H9 (cell line): Measurements from ENCODE around the gene TXNRD1. TPM values are rescaled to one million over a fixed set of nuclear protein-coding genes. Genes with fewer than 3 reads are reported as not detected.

Experiments
- DNase-seq: peaks from one replicate; pipeline ENCODE4 v3.0.0-alpha.2; 2017
- H2AFZ ChIP-seq: one replicate; pipeline ENCODE4 v1.6.1; 2013; ENCODE audit warnings: mild to moderate bottlenecking, low read length, control low read depth, moderate library complexity
- H2AK5ac ChIP-seq: 2 replicates; pipeline ENCODE4 v1.6.1; 2013; ENCODE audit warnings: low read length, control low read depth, mixed read lengths; ENCODE audit not compliant: insufficient read length
- H2BK120ac ChIP-seq: one replicate; pipeline ENCODE4 v1.6.1; 2013; ENCODE audit warnings: low read depth, mild to moderate bottlenecking, low read length, control low read depth, inconsistent platforms; ENCODE audit not compliant: poor library complexity, severe bottlenecking
- H2BK12ac ChIP-seq: 2 replicates; pipeline ENCODE4 v1.6.1; 2013; ENCODE audit warnings: low read length, control low read depth, mixed read lengths, low read depth; ENCODE audit not compliant: insufficient read length
- H2BK15ac ChIP-seq: 2 replicates; pipeline ENCODE4 v1.6.1; 2013; ENCODE audit warnings: low read depth, low read length, control low read depth
- H2BK20ac ChIP-seq: one replicate; pipeline ENCODE4 v1.6.1; 2013; ENCODE audit warnings: low read depth, mild to moderate bottlenecking, low read length, control low read depth, inconsistent platforms; ENCODE audit not compliant: poor library complexity, severe bottlenecking
- H2BK5ac ChIP-seq: 2 replicates; pipeline ENCODE4 v1.6.1; 2013; ENCODE audit warnings: low read length, control low read depth, mixed read lengths; ENCODE audit not compliant: insufficient read length
- H3K14ac ChIP-seq: 2 replicates; pipeline ENCODE4 v1.6.1; 2013; ENCODE audit warnings: low read length, control low read depth; ENCODE audit not compliant: insufficient read depth
- H3K18ac ChIP-seq: 2 replicates; pipeline ENCODE4 v1.6.1; 2013; ENCODE audit warnings: low read depth, mild to moderate bottlenecking, mixed read lengths, low read length, control low read depth; ENCODE audit not compliant: insufficient read length
- H3K23ac ChIP-seq: 2 replicates; pipeline ENCODE4 v1.6.1; 2013; ENCODE audit warnings: low read length, control low read depth, mixed read lengths, low read depth; ENCODE audit not compliant: insufficient read length
- H3K23me2 ChIP-seq: 2 replicates; pipeline ENCODE4 v1.6.1; 2013; ENCODE audit warnings: low read depth, mild to moderate bottlenecking, mixed read lengths, low read length, control low read depth; ENCODE audit not compliant: insufficient read length, poor library complexity, severe bottlenecking
- H3K27ac ChIP-seq: 2 replicates; pipeline ENCODE4 v1.5.1; 2013; ENCODE audit warnings: low read length, control low read depth, mixed read lengths, low read depth; ENCODE audit not compliant: insufficient read length
- H3K27me3 ChIP-seq: 2 replicates; pipeline ENCODE4 v1.6.1; 2013; ENCODE audit warnings: low read length, control low read depth, inconsistent platforms; ENCODE audit not compliant: insufficient read depth
- H3K4ac ChIP-seq: 2 replicates; pipeline ENCODE4 v1.6.1; 2013; ENCODE audit warnings: low read depth, mild to moderate bottlenecking, control low read depth, inconsistent platforms, low read length, moderate library complexity
- H3K4me1 ChIP-seq: 2 replicates; pipeline ENCODE4 v1.6.1; 2013; ENCODE audit warnings: low read length, control low read depth, inconsistent platforms; ENCODE audit not compliant: insufficient read depth
- H3K4me2 ChIP-seq: 2 replicates; pipeline ENCODE4 v1.6.1; 2013; ENCODE audit warnings: low read length, control low read depth, mixed read lengths; ENCODE audit not compliant: insufficient read length, insufficient read depth
- H3K56ac ChIP-seq: 2 replicates; pipeline ENCODE4 v1.6.1; 2013; ENCODE audit warnings: low read depth, mild to moderate bottlenecking, mixed read lengths, low read length, control low read depth; ENCODE audit not compliant: insufficient read length
- H3K79me1 ChIP-seq: 2 replicates; pipeline ENCODE4 v1.6.1; 2013; ENCODE audit warnings: low read depth, mild to moderate bottlenecking, moderate library complexity, low read length, control low read depth, inconsistent platforms; ENCODE audit not compliant: insufficient read depth, poor library complexity, severe bottlenecking
- H3K79me2 ChIP-seq: 2 replicates; pipeline ENCODE4 v1.6.1; 2013; ENCODE audit warnings: low read length, control low read depth, inconsistent platforms; ENCODE audit not compliant: insufficient read depth
- H3K9ac ChIP-seq: 2 replicates; pipeline ENCODE4 v1.6.1; 2013; ENCODE audit warnings: low read length, control low read depth, mixed read lengths; ENCODE audit not compliant: insufficient read length; ENCODE audit errors: extremely low read depth
- H3K9me3 ChIP-seq: one replicate; pipeline ENCODE4 v1.6.1; 2013; ENCODE audit warnings: low read depth, low read length, inconsistent platforms; ENCODE audit not compliant: control insufficient read depth
- H3T11ph ChIP-seq: one replicate; pipeline ENCODE4 v1.6.1; 2013; ENCODE audit warnings: mild to moderate bottlenecking, low read length, control low read depth, inconsistent platforms
- H4K20me1 ChIP-seq: one replicate; pipeline ENCODE4 v1.6.1; 2013; ENCODE audit not compliant: control insufficient read depth, insufficient read length, insufficient read depth
- H4K5ac ChIP-seq: 2 replicates; pipeline ENCODE4 v1.6.1; 2013; ENCODE audit warnings: low read depth, mild to moderate bottlenecking, mixed read lengths, low read length, control low read depth; ENCODE audit not compliant: insufficient read length
- H4K8ac ChIP-seq: replicated peaks from 2 replicates; pipeline ENCODE4 v1.6.1; 2013; ENCODE audit warnings: low read length, control low read depth, mixed read lengths, low read depth; ENCODE audit not compliant: insufficient read length
- H4K91ac ChIP-seq: 2 replicates; pipeline ENCODE4 v1.6.1; 2013; ENCODE audit warnings: low read depth, mild to moderate bottlenecking, moderate library complexity, mixed read lengths, low read length, control low read depth; ENCODE audit not compliant: insufficient read length
- H3K27ac Mint-ChIP-seq, 3 experiments: 2 replicates in 2 of 3; 3 replicates in 1 of 3; pipeline ENCODE4 v1.8.0; 2020 to 2021; ENCODE audit warnings: mixed read lengths in 3 of 3, mild to moderate bottlenecking in 1 of 3, moderate library complexity in 1 of 3
- H3K27me3 Mint-ChIP-seq: 2 replicates; pipeline ENCODE4 v1.8.0; 2021; ENCODE audit warnings: low read depth, mild to moderate bottlenecking, moderate library complexity, mixed read lengths
- H3K36me3 Mint-ChIP-seq, 3 experiments: 2 replicates in 2 of 3; 3 replicates in 1 of 3; pipeline ENCODE4 v1.8.0; 2020 to 2021; ENCODE audit warnings: low read depth in 3 of 3, mixed read lengths in 3 of 3; ENCODE audit not compliant: insufficient read depth in 1 of 3
- H3K4me1 Mint-ChIP-seq, 2 experiments: 2 replicates each; pipeline ENCODE4 v1.8.0; 2020; ENCODE audit warnings: mixed read lengths in 2 of 2
- H3K4me3 Mint-ChIP-seq, 2 experiments: 2 replicates in 1 of 2; 3 replicates in 1 of 2; pipeline ENCODE4 v1.8.0; 2020 to 2021; ENCODE audit warnings: mild to moderate bottlenecking in 2 of 2, mixed read lengths in 2 of 2, moderate library complexity in 1 of 2
- H3K9me3 Mint-ChIP-seq, 2 experiments: 2 replicates in 1 of 2; 3 replicates in 1 of 2; pipeline ENCODE4 v1.8.0; 2020; ENCODE audit warnings: mild to moderate bottlenecking in 2 of 2, mixed read lengths in 2 of 2, moderate library complexity in 1 of 2
- CTCF ChIP-seq: fragments of 200-600 bp; sonication (generic); conservative IDR thresholded peaks from 3 replicates; pipeline ENCODE4 v1.8.0; 2021; ENCODE audit warnings: antibody characterized with exemption, mild to moderate bottlenecking
- total RNA-seq: library from RNA; stranded (reverse); gene quantifications from 2 replicates; pipeline ENCODE4 v1.2.1, GENCODE V29; 2021

TXNRD1 gene
- total RNA-seq, 1 experiment from 2014 or later, result 100 TPM

GRCh38 chr12:104307655-104308000, 92.0 kb downstream of the TXNRD1 start:
- H3K9ac ChIP-seq, result no peak overlapping the region
- H4K20me1 ChIP-seq, result no peaks in the 10 kb centered on the region
- no peak overlapping the region for H2BK12ac ChIP-seq
- H3K4me2 ChIP-seq, result no peak overlapping the region
- H3K23me2 ChIP-seq, result peaks cover 3% of the 10 kb centered on the region
- no peak overlapping the region for H2AFZ ChIP-seq
- H4K5ac ChIP-seq, result no peak overlapping the region
- H3K36me3 Mint-ChIP-seq, result peaks cover 21 to 46% (median 35%) of the 10 kb centered on the region in 3 experiments
- no peak overlapping the region for H4K91ac ChIP-seq
- H3K56ac ChIP-seq, result no peak overlapping the region
- H3K27me3 ChIP-seq, result no peaks in the 10 kb centered on the region
- no peak overlapping the region for H2AK5ac ChIP-seq
- no peak overlapping the region for H2BK15ac ChIP-seq
- no peak overlapping the region for H3K18ac ChIP-seq
- peaks cover 39 to 40% of the 10 kb centered on the region in 2 experiments for H3K4me1 Mint-ChIP-seq
- H3K9me3 ChIP-seq, result no peaks in the 10 kb centered on the region
- no peak overlapping the region for H3K14ac ChIP-seq
- DNase-seq, result no peak
- H3K79me2 ChIP-seq, result peaks cover 14% of the 10 kb centered on the region; the same call in 1 of the 2 replicates
- no peak overlapping the region for H3K4ac ChIP-seq
- H3K4me3 Mint-ChIP-seq, result no peak overlapping the region
- no peak overlapping the region for H2BK5ac ChIP-seq
- H3K27me3 Mint-ChIP-seq, result no peaks in the 10 kb centered on the region
- no peaks in the 10 kb centered on the region for H3K9me3 Mint-ChIP-seq
- H3K23ac ChIP-seq, result no peak overlapping the region
- peak overlapping the region in 2 of 3 experiments; percentile 12 to 50; a peak in 3 of 7 replicates for H3K27ac Mint-ChIP-seq
- H2BK20ac ChIP-seq, result no peak overlapping the region
- no peak overlapping the region for H2BK120ac ChIP-seq
- no peak overlapping the region for H3K27ac ChIP-seq
- H3K4me1 ChIP-seq, result no peaks in the 10 kb centered on the region
- peaks cover 3% of the 10 kb centered on the region for H3K79me1 ChIP-seq
- no peak for TF ChIP-seq CTCF
- no peak overlapping the region for H3T11ph ChIP-seq
- no peak overlapping the region for H4K8ac ChIP-seq
